Ovary (tissue), 3 donors: Measurements from ENCODE around the gene NLN.

Source experiments
- EP300 ChIP-seq: sonication (generic); formaldehyde crosslinking; IDR thresholded peaks from one replicate; pipeline ENCODE4 v1.6.1; 2017; ENCODE audit warnings: antibody characterized with exemption
- POLR2A ChIP-seq: fragments of 450-650 bp; IDR thresholded peaks from one replicate; pipeline ENCODE4 v1.6.1; 2017; ENCODE audit warnings: antibody characterized with exemption, mild to moderate bottlenecking, moderate library complexity
- TF ChIP-seq, protein P1 (sequence below), 3 donors: fragments of 450-650 bp in 2 of 3; fragments of 200-600 bp in 1 of 3; IDR thresholded peaks; one replicate each; pipeline versions ENCODE4 v1.5.1 to v1.8.0; 2016 to 2022; ENCODE audit warnings: antibody characterized with exemption in 3 of 3, mild to moderate bottlenecking in 1 of 3
- donor health status: DM: no; HTN: no; CAD: no.

DNA sequence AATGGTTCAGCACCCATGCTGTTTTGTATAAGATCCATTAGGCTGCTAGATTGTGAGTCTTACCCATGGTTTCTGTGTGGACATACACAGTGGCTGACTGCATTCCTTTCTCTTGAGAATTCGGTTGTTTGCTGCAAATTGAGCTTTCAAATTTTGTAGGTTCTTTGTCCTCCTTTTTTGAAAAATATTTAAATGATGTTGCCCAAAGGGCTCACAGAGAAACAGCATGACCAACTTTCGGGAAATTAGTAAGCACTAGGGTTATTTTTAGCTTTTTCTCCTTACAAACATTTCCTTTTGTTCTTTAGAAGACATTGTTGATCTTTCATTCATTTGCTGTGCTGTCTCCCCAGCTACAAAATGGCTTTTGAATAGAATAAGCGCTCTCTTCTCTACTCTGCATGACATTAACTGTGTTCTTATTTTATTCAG is 79.4 kb downstream of the NLN start:
- TF ChIP-seq, protein P1, sequence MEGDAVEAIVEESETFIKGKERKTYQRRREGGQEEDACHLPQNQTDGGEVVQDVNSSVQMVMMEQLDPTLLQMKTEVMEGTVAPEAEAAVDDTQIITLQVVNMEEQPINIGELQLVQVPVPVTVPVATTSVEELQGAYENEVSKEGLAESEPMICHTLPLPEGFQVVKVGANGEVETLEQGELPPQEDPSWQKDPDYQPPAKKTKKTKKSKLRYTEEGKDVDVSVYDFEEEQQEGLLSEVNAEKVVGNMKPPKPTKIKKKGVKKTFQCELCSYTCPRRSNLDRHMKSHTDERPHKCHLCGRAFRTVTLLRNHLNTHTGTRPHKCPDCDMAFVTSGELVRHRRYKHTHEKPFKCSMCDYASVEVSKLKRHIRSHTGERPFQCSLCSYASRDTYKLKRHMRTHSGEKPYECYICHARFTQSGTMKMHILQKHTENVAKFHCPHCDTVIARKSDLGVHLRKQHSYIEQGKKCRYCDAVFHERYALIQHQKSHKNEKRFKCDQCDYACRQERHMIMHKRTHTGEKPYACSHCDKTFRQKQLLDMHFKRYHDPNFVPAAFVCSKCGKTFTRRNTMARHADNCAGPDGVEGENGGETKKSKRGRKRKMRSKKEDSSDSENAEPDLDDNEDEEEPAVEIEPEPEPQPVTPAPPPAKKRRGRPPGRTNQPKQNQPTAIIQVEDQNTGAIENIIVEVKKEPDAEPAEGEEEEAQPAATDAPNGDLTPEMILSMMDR (IDR thresholded peaks at IDR 0.05): no peak
- TF ChIP-seq EP300: no peak
- TF ChIP-seq POLR2A: no peak
